Cerebellar cortex (tissue), 1 donor: ENCODE data around the gene C2orf92.
"Not testable (repeated sequence)": the region's sequence is repeated elsewhere in the genome, so short reads cannot be mapped to it uniquely, and the experiment has no call there.

Source experiments
- DNase-seq: peaks from one replicate; pipeline ENCODE4 v3.0.0-alpha.2; 2015; ENCODE audit warnings: low spot score

The C2orf92 gene

GRCh38 chr2:97669448-97669847 is at the start of gene C2orf92:
Gene C2orf92, plus strand, starts transcription at chr2:97669713. Its CDS starts 76 bp downstream, at chr2:97669789.
- DNase-seq = no peak

GRCh38 chr2:97620492-97620891 is 49.0 kb upstream of the C2orf92 start:
- not testable (repeated sequence) for DNase-seq

- not testable (repeated sequence) for DNase-seq
These were observed 46.5 kb upstream of the C2orf92 start for GRCh38 chr2:97622976-97623375.

GRCh38 chr2:97625354-97626048 is 44.0 kb upstream of the C2orf92 start:
- DNase-seq = not testable (repeated sequence)

GRCh38 chr2:97626049-97626430 is 43.5 kb upstream of the C2orf92 start:
- not testable (repeated sequence) for DNase-seq

- no peak for DNase-seq
These were observed 25.3 kb upstream of the C2orf92 start for GRCh38 chr2:97644023-97644717.

- DNase-seq = no peak
These were observed 24.3 kb upstream of the C2orf92 start for GRCh38 chr2:97645112-97645694.

GRCh38 chr2:97645695-97646629 is 23.6 kb upstream of the C2orf92 start, which contains the start of gene COX5B:
Gene COX5B, plus strand, starts transcription at chr2:97646062. Its CDS starts 25 bp downstream, at chr2:97646087.
- peak; percentile 99 for DNase-seq

- no peak for DNase-seq
These were observed 22.5 kb upstream of the C2orf92 start for GRCh38 chr2:97646977-97647376.

- DNase-seq = no peak
These were observed 18.4 kb upstream of the C2orf92 start for GRCh38 chr2:97651114-97651513.

GRCh38 chr2:97653473-97653872 is 16.0 kb upstream of the C2orf92 start:
- DNase-seq = no peak

- no peak for DNase-seq
These were observed 15.6 kb upstream of the C2orf92 start for GRCh38 chr2:97653874-97654273.

GRCh38 chr2:97654309-97654708 is 15.2 kb upstream of the C2orf92 start:
- no peak for DNase-seq

GRCh38 chr2:97654791-97655190 is 14.7 kb upstream of the C2orf92 start:
- no peak for DNase-seq

GRCh38 chr2:97656129-97656755 is 13.3 kb upstream of the C2orf92 start:
- DNase-seq = no peak

- no peak for DNase-seq
These were observed 12.5 kb upstream of the C2orf92 start for GRCh38 chr2:97656905-97657587.

- DNase-seq = no peak
These were observed 11.4 kb upstream of the C2orf92 start for GRCh38 chr2:97657986-97658690.

- DNase-seq = no peak
These were observed 10.8 kb upstream of the C2orf92 start for GRCh38 chr2:97658691-97659157.

- no peak for DNase-seq
These were observed 10.1 kb upstream of the C2orf92 start for GRCh38 chr2:97659256-97660043.
